Measurements from ENCODE around the gene SELE.

SELE gene, protein sequence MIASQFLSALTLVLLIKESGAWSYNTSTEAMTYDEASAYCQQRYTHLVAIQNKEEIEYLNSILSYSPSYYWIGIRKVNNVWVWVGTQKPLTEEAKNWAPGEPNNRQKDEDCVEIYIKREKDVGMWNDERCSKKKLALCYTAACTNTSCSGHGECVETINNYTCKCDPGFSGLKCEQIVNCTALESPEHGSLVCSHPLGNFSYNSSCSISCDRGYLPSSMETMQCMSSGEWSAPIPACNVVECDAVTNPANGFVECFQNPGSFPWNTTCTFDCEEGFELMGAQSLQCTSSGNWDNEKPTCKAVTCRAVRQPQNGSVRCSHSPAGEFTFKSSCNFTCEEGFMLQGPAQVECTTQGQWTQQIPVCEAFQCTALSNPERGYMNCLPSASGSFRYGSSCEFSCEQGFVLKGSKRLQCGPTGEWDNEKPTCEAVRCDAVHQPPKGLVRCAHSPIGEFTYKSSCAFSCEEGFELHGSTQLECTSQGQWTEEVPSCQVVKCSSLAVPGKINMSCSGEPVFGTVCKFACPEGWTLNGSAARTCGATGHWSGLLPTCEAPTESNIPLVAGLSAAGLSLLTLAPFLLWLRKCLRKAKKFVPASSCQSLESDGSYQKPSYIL

GRCh38 chr1:169733924-169734323 is at the start of gene SELE:
SELE (minus strand) TSS chr1:169734079; CDS start chr1:169733612, 467 bp downstream.
- no peak for DNase-seq (ENCODE audit: low read depth in 1 of 2, low spot score in 1 of 2)

- DNase-seq (ENCODE audit: low read depth in 1 of 2, low spot score in 1 of 2): no peak
Observed at GRCh38 chr1:169782596-169782995, 48.7 kb upstream of the SELE start.

DNA sequence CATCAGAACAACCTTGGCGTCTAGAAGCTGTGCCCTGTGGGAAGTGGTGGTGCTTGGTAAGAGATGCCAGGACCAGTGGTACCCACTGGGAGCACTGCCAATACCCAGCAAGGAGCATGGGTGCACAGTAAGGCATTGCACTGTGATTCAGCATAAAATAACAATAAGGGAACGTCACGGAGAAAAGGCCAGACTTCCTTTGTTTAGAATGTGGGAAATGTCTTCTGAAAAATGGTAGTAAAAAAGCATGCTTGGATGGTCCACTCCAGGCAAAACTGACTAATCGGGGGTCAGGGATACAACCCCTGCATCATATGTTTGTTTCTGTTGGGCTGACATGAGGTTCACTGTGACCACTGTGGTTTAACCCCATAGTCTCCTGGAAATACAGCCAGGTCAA is 46.1 kb upstream of the SELE start:
- no peak for DNase-seq (ENCODE audit: low read depth in 1 of 2, low spot score in 1 of 2)

DNA sequence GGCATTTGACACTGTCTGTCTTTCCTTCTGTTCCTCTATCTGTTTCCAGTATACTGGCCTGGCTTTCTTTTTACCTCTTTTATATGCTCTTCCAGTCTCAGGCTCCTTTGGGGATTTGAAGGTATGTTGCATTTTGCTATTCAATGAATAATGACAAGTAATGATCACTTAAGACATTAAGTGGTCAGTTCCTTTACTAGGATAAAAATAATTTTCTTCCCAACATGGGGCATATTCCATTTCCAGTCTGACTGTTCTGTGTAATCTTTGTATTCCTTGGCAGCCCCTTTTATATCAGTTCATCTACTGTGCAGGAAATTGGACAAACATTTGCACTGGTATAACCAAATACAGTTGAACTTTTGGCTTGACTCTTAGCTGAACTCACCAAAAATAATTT is 45.3 kb upstream of the SELE start:
- DNase-seq (ENCODE audit: low read depth in 1 of 2, low spot score in 1 of 2): no peak

- no peak for DNase-seq (ENCODE audit: low read depth in 1 of 2, low spot score in 1 of 2)
Observed at GRCh38 chr1:169776440-169776839, 42.6 kb upstream of the SELE start.

DNA sequence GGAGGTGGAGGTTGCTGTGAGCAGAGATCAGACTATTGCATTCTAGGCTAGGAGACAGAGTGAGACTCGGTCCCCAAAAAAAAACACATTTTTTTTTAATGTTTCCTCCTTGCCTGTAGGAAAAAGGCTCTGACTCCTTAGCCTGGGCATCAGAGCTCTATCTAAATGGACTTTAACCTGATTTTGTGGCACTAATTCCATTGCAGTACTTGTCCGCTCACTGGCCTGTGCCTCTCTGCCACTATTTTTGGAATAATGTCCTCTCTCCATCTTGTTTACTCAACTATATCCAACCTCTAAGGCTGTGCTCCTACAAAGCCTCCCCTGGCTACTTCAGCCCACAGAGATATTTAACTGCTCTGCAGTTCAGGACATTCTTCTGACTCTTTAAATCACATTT is 34.3 kb upstream of the SELE start:
- no peak for DNase-seq (ENCODE audit: low read depth in 1 of 2, low spot score in 1 of 2)

DNA sequence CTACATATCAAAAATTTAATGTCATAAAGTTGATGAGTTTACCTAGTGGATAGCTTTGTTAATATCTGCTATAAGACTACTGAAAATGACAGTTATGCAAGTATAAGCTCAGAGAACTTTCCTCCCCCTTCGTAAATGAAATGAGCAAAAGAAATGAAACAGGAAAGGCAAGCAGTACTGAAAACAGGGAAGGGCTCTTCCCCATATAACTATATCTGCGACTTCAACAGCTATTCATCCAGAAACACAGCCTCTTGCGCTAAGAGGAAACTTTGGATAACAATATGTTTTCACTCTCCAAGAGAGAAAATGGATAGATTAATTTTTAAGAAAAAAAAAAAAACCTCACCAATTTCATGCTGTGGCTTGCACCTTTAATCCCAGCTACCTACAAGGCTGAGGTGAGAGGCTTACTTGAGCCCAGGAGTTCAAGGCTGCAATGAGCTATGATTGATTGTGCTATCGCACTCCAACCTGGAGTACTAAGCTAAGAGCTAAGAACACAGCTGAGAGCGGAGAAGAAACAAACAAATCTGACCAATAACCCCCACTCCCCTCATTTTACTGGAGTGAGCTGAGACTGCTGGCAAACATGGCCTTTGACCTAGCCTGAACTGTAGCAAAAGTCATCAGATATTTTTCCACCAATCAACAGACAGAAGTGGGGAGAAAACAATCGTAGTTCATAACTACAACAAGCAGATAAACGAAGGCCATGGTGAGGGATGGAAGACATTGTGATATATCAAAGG is 31.9 kb upstream of the SELE start:
- no peak for DNase-seq (ENCODE audit: low read depth in 1 of 2, low spot score in 1 of 2)

- no peak for DNase-seq (ENCODE audit: low read depth in 1 of 2, low spot score in 1 of 2)
Observed at GRCh38 chr1:169764919-169765318, 31.0 kb upstream of the SELE start.

- DNase-seq (ENCODE audit: low read depth in 1 of 2, low spot score in 1 of 2): no peak
Observed at GRCh38 chr1:169762699-169763098, 28.8 kb upstream of the SELE start.

DNA sequence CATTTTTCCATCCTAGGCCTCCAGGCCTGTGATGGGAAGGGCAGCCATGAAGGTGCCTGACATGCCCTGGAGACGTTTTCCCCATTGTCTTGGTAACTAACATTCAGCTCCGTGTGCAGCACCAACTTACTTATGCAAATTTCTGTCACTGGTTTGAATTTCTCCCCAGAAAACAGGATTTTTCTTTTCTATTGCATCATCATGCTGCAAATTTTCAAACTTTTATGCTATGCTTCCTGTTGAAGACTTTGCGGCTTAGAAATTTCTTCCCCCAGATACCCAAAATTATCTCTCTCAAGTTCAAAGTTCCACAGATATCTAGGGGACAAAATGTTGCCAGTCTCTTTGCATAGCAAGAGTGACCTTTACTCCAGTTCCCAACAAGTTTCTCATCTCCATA is 25.2 kb upstream of the SELE start:
- no peak for DNase-seq (ENCODE audit: low read depth in 1 of 2, low spot score in 1 of 2)

DNA sequence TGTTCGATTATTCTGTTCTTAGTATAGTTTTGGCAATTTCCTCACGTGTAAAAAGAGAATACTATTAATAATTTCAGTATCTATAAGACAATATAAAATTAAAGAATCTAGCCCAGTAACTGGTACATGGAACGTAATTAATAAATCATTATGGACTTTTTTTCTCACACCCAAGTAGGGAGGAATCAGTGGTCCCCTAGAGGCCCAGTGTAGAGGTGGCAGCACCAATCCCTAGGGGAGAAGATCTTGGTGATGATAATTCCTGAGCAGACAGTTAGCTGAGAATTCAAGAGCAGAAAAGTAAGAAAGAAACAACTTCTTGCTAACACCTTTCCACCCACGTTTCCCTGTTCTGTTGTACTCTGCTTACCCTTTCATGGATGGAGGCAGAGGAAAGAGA is 19.7 kb upstream of the SELE start:
- no peak for DNase-seq (ENCODE audit: low read depth in 1 of 2, low spot score in 1 of 2)

GRCh38 chr1:169750041-169750440 is 16.2 kb upstream of the SELE start:
- DNase-seq (ENCODE audit: low read depth in 1 of 2, low spot score in 1 of 2): no peak

- DNase-seq (ENCODE audit: low read depth in 1 of 2, low spot score in 1 of 2): no peak
Observed at GRCh38 chr1:169746550-169746949, 12.7 kb upstream of the SELE start.

- DNase-seq (ENCODE audit: low read depth in 1 of 2, low spot score in 1 of 2): no peak
Observed at GRCh38 chr1:169745015-169745861, 11.4 kb upstream of the SELE start.

DNA sequence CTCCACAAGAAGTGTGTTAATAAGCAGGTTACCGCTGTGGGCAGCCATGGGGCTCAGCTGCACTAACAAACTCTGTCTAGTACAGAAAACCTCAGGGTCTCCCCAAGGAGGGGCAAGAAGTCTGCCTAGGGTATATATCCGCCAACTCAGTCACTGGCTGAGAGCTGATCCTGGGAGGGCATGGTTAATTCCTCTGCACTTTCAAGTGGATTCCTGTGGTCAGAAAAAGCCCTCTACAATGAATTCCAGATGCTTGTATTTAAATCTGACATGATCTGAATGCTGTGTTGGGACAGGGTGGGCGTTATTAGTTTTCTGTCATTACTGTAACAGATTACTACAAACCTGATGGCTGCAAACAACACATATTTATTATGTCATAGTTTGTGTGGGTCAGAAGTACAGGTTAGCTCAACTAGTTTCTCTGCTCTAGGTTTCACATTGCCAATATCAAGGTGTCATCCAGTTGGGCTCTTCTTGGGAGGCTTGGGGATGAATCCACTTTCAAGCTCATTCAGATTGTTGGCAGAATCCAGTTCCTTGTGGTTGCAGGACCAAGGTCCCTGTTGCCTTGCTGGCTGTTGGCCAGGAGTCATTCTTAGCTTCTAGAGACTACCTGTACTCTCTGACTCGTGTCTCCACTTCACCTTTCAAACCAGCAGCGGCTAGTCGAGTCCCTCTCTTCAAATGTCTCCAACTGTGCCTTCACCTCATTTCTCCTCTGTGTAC is 8.0 kb upstream of the SELE start:
- no peak for DNase-seq (ENCODE audit: low read depth in 1 of 2, low spot score in 1 of 2)

DNA sequence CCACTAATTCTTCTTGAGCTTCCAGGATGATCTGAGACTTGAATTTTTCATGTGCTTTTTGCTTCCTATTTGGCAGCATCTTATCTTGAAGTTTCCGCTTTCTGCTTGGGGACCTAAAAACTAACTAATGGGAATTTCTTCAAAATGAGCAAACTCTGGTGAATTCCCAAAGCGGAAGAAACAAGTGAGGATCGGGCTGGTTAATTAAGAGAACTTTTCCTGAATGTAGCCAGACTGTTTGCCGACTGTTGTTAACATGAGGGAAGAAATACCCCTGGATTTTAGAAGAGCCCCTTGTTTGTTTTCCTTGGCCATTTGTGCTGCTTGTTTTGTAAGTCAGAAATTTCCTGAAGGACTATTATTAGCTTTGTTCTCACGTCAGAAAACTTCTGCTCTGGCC is 6.1 kb upstream of the SELE start:
- DNase-seq (ENCODE audit: low read depth in 1 of 2, low spot score in 1 of 2): no peak

GRCh38 chr1:169731446-169731845 is 2.4 kb downstream of the SELE start:
- DNase-seq (ENCODE audit: low read depth in 1 of 2, low spot score in 1 of 2): no peak

DNA sequence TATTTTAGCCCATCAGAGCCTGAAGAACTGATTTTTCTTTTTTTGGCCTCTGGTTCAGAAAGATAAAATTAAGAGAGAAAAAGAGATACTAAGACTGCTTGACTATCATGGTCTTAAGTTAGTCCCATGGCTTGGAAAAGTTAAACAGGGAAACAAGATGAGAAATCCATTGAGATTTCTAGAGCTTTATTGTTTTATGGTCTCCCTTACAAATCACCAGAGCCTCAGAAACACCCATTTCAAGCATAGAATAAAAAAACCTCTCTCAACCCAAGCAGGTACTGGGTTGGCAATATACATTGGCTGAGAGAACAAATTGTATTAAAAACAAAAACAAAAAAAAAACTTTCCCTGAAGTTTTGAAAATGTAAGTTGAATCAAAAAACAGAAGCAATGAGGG is 3.9 kb downstream of the SELE start:
- DNase-seq (ENCODE audit: low read depth in 1 of 2, low spot score in 1 of 2): no peak

- no peak for DNase-seq (ENCODE audit: low read depth in 1 of 2, low spot score in 1 of 2)
Observed at GRCh38 chr1:169727307-169727706, 6.6 kb downstream of the SELE start.

DNA sequence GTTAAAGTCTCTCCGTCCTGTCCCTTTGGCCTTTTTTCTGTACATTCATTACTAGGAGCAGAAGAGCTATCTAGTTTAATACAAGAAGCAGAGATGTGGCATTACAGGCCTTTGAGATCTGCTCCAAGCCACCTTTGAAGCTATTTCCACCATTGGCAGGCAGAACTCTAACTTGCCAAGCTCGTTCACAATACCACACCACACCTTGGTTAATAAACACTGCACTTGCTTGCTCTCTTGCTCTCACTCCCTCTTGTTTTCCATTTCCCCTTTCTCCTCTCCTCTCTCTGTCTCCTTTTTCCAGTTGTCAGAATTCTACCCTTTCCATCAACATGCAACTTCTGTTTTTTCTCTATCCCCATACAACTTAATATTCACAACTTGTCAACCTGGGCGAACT is 7.0 kb downstream of the SELE start:
- no peak for DNase-seq (ENCODE audit: low read depth in 1 of 2, low spot score in 1 of 2)

GRCh38 chr1:169725930-169726329 is 7.9 kb downstream of the SELE start:
- DNase-seq (ENCODE audit: low read depth in 1 of 2, low spot score in 1 of 2): no peak
